ENCODE measurements around the gene SRBD1.

The SRBD1 gene, protein sequence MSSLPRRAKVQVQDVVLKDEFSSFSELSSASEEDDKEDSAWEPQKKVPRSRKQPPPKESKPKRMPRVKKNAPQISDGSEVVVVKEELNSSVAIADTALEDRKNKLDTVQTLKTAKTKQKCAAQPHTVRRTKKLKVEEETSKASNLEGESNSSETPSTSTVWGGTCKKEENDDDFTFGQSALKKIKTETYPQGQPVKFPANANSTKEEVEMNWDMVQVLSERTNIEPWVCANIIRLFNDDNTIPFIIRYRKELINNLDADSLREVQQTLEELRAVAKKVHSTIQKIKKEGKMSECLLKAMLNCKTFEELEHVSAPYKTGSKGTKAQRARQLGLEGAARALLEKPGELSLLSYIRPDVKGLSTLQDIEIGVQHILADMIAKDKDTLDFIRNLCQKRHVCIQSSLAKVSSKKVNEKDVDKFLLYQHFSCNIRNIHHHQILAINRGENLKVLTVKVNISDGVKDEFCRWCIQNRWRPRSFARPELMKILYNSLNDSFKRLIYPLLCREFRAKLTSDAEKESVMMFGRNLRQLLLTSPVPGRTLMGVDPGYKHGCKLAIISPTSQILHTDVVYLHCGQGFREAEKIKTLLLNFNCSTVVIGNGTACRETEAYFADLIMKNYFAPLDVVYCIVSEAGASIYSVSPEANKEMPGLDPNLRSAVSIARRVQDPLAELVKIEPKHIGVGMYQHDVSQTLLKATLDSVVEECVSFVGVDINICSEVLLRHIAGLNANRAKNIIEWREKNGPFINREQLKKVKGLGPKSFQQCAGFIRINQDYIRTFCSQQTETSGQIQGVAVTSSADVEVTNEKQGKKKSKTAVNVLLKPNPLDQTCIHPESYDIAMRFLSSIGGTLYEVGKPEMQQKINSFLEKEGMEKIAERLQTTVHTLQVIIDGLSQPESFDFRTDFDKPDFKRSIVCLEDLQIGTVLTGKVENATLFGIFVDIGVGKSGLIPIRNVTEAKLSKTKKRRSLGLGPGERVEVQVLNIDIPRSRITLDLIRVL

DNA sequence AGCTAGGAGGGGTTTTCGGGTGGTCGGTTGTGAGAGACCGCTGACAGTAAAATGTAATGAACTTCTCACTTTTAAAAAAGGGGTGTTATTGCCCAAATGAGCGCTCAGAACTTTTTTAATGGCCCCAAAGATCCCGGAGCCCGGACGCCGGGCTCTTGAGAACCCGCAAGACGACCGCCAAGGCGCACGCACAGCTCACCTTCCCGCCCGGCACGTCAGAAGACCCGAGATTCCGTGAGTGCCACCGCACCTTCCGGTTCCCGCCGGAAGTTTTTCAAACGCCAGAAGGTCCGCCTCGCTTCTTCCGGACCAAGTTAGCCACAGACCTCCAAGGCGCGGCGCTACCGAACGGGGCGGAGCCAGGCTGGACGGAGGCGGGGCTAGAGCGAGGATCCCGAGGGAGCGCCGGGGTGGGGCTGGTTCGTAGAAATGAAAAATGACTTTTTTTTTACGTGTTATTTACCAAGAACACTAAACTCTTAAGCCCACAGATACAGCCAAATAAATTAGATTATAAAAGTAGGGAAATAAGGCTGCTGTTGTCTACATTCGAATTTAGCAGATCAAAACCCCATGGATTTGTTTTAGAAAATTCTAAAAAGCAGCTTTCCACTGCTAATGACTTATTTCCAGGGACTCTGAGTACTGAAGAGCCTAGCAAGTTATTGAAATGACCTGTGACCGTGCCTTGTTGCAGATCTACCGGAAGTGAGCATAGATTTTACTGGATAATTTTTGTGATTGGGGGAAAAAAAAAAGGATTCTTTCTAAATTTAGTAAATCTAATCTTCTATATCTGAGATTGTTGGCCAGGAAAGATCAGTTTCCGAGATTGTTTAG lies at the start of gene SRBD1:
Gene SRBD1, minus strand, starts transcription at position 248 of the 840 bp plus-strand sequence. CDS start 5,826 bp downstream, outside the sequence.
- FAIRE-seq = peak; percentile 97

DNA sequence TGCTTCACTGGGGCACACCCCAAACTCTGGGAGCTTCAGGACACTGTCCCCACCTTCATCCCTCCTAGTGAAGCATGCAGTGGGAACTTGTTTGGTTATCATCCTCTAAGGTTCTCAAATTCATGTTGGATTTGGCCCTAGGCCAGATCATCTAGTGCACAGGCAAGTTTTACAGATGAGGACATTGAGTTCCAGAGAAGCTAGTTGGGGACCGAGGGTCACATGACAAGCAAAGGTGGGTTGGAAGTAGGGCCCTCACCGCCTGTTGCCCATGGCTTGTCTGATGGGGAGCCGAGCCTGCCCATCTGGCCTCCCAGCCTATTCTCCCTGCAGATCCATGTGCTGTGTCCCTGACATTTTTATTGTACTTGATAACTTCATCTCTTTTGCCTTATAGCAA lies 43.2 kb upstream of the SRBD1 start:
- FAIRE-seq = no peak

DNA sequence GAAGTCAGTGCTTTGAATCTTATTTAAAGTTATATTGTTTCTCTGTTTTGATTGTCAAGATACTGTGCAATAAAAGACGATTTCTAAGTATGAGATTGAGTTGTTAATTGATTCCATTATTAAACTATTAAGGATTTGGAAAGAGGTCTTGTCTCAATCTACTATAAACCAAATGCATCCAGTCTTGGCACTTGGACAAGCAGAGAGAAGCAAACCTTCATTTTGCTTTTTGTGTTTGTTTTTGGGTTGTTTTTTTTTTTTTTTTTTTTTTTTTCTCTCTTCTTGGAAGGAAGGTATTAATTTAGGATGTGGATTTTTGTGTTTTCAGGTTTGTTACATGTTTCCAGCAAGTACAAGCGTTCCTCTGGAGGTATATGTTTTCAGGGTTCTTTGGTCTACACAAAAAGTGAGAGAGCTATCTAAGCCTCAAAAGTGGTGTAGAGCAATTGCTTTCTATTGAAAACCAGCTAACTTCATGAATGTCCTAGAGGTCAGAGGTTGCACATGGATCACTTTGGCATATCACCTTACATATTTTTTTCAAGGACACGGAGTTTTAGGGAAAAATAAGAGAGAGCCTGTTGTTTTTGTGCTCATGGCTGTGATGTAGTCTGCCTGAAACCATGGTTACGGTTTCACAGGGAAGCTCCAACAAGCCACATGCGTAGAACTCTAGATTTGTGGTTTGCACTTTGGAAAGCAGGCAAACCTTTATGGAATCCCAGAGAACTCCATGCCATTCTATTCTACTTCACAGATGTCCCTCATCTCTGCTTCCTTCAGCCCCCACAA lies 42.3 kb upstream of the SRBD1 start:
- FAIRE-seq = no peak

DNA sequence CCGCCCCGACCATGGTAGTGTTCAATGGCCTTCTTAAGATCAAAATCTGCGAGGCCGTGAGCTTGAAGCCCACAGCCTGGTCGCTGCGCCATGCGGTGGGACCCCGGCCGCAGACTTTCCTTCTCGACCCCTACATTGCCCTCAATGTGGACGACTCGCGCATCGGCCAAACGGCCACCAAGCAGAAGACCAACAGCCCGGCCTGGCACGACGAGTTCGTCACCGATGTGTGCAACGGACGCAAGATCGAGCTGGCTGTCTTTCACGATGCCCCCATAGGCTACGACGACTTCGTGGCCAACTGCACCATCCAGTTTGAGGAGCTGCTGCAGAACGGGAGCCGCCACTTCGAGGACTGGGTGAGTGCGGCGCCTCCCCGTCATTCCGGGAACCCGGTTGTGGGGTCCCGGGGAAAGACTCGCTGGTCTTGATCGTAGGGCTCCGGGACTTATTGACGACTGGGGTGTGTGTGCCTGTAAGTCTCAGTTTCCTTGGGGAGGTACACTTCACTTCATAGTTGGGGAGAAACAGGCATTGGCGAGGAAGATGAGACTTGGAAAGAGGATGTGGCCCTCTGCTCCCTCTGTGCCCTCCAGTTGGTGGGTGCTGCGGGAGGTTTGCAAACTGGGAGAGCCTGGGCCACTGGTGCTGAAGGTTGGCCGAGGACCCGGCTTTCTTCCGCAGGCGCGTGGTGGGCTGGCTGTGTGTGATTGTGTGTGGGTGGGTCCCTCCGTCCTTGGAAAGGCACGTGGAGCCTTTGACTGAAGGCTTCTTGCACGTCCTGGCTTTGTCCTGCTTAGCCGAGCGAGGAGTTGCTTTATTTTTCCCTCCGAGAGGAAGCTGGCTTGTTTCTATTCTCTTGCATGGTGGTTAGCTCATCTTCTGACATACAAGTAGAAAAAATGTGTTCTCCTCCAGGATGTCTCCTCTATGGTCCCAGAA lies 41.3 kb upstream of the SRBD1 start:
- no peak for FAIRE-seq

DNA sequence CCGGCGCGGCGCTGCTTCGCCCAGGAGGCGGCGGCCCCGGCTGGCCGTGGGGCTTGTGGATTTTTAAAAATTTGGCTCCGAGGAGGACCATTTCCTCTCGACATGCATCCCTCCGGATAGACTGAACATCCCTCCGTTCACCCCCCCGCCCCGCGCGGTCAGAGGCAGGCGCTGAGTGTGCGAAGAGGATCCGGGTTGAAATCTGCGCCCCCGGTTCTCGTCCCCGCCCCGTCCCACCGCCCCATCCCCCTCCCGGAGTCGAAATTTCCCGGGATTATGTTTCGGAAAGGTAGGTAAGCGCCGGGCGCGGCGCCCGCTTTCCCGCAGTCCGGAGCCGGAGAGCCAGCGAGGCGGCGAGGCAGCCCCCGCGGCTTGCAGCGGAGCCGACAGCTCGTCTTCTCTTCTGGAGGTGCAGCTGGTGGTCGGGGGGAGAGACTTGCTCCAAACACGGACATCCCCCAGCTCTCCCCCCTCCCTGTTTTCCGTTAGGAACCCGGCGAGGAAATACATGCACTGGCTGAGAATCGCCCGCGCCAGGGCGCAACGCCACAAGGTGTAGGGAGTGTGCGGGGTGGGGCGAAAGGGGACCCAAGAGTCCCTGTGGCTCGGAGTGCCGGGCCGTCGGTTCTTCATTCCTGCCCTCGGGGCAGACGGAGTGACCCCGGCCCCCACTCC lies 40.5 kb upstream of the SRBD1 start, which contains the start of gene PRKCE:
Gene PRKCE, plus strand, starts transcription at position 261 of the 675 bp plus-strand sequence.
- FAIRE-seq = no peak

DNA sequence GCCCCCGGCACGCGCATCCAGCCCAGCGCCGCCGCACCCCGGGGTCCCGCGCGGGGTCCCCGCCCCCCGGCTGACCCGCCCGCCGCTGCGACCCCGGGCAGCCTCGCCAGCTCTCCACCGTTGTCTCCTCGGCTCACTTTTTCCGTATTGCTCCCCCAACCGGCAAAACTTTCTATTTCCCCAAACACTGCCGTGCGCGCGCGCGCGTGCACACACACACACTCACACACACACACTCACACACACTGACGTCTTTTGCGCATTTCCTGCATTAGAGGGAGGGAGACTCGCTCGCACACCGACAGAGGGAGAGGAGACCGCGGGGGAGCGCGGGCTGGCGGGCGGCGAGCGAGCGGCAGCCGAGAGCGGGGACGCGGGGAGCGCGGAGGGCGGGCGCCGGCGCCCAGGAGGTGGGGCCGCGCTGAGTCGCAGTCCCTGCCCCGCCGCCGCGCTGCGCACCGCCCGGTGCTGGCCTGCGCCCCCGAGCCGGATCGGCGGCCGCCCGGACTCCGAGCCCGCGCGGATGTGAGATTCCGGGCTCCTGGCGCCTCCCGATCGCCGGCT lies 39.9 kb upstream of the SRBD1 start:
- FAIRE-seq = no peak

DNA sequence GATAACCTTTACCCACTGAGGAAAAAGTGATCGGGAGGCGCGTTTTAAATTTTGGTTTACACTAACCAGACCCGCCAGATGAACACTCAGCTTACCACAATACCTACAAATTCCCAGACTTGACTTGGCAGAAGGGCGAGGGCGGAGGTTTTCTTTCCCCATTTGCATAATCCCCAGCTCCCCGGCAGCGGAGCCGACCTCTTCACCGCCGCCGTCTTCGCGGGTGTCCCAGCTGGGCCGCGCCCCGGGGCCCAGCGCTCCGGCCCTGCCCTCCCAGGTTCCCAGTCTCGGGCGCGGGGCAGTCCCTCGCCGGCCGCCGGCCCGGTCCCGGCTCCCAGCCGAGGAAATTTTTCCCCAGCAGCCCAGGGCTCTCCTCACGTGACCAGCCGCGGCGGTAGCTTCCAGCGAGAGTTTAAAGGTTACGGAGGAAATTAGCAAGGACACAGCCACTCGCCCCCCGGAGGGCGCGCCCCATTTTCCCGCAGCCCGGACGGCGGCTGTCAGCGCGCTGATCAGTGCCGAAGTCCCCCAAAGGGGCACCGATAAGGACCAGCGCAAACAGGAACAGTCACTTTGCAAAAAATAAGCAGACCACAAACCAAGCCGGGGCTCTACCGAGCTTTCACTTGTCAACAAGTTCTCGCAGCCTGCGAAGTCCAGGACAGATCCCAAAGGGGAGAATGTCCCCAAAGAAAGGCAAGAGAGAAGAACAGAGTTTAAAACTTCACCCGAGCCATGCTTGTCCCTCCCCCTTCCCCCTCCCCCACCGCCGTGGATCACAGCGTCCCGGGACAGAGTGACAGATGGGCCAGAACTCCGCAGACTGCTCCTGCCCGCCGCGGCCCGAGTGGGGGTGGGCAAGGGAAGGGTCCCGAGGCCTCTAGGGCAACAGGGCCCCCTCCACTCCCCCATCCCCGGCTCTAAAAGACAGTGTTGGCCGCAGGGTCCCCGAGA lies 39.1 kb upstream of the SRBD1 start:
- no peak for FAIRE-seq

DNA sequence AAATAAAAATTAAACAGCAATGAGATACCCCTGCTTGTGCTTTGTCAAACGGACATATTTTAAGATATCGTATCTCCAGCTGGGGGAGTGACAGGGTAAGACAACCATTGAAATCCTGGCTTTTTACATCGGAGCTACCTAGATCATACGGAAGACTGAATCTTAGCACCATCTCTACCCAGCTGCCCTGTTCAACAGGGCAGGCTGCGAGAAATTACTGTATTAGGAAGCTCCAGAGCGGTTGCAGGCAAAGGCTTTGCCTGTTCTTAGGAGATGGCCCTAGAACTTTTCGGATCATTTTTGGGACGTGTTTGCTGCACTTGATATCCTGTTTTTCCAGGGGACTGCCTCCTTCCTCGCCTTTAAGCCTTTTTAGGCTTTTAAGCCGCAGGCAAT lies 38.4 kb upstream of the SRBD1 start:
- no peak for FAIRE-seq

DNA sequence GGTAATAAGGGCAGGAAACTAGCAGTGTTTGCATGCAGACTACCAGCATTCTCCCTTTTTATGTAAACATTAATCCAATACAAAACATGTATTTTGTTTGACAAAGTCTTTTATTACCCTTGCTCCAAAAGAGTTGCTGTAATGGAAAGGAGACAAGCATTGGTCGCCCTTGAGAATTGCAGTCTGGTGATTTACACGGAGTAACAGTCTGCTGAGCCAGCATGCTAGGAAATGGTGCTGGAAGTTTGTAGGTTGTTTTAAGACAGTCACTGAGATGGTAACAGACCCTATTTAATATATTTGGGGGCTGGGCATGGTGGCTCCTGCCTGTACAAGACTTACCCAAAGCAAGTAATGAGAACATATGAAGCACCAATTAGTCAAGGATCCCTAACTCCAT lies 37.6 kb upstream of the SRBD1 start:
- FAIRE-seq = no peak

DNA sequence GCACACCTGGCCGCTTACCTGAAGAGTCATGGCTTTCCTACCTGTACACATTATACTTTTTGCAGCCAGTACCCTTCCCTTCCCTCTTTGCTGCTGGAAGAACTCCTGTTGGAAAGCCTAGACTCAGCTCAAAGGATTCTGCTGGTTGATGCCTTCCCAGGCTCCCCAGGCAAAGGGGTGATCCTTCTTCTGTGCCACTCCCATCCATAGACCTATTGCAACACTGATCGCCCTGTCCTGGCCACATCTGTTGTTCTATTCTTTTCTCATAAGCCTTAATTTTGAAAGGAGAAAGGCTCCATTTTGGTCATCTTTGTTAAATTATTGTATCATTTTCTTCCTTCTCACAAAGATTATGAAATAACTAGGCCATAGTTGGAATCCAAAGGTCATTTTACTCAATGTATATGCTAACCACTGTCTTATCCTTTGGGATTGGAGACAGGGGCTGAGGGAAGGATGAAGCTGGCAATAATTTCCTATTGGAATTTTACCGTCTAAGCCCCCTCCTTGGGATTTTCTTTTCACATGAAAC lies 37.0 kb upstream of the SRBD1 start:
- FAIRE-seq = no peak

DNA sequence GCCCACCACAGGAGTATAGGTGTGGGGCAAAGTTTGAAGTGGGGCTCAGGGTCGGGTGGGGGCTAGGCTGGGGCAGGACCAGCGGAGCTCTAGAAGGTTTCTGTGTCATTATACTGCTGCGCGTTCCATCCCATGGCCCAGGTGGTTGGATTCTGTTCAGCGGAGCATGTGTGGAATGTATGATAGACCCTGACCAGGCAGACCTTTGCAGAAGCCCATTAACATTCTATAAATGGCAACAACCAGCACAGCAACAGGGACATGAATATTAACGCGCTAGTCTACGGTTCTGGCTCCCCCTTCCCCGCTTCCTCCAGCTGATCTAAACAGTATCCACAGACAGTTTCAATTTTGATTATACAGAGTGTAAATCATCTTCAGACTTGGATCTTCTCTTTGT lies 36.3 kb upstream of the SRBD1 start:
- FAIRE-seq = no peak

DNA sequence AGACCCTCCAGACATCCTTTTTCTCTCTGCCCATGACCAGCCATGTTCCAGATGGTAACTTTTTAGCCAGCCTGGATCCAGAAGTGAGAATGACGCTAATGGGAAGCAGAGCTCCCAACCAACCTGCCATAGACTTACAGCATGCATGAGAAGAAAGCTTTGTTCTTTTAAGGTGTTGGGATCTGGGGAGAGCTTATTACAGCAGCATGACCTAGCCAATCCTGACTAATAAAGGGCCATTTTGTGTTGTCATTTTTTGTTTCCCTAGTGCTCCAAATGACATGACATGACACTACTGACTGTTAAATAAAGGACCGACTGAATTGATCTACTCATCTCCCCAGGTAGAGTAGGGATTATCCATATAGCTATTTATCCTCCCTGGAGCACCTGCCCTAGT lies 35.2 kb upstream of the SRBD1 start:
- no peak for FAIRE-seq

DNA sequence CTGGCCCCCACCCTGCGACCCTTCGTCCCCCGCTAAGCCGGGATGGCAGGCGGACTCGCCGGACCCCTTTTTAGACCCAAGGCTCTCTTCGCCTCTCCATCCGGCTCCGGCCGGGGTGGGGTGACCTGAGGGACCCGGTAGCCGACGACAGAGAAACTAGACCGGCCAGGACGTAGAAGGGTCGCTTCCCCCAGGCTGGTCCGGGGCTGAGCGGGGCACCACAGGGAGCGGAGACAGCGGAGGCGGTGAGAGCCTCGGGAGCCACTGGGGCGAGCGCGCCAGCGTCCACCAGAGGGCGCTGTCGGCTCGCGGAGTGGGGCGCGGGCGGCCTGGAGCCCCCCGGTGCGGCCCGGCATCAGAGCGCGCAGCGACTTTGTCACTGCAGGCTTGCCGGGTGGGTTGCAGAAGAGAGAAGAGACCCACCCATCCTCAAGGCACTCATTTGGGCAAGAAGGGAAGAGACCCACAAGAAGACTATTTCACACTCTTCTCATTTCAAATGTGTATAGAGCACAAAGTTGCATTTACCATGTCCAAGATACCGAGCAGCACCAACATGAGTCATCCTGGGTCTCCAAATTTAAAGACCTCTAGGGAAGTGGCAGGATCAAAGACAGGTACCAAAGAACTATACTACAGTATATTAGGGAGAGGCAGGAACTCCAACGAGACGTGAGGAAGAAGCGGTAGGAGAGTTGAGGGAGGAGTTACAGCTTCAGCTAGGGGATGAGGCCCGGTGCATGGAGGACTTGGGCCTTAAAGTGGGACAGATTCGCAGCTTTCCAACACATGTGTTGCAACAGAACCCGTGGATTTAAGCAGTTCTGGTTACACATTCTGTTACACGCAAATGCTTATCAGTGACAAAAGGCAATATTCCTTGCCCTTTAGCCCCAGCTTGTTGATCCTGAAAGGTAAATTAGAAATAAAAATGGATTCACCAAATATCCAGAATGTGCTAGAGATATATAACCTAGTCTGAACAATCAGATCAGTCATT lies 32.8 kb upstream of the SRBD1 start:
- no peak for FAIRE-seq

DNA sequence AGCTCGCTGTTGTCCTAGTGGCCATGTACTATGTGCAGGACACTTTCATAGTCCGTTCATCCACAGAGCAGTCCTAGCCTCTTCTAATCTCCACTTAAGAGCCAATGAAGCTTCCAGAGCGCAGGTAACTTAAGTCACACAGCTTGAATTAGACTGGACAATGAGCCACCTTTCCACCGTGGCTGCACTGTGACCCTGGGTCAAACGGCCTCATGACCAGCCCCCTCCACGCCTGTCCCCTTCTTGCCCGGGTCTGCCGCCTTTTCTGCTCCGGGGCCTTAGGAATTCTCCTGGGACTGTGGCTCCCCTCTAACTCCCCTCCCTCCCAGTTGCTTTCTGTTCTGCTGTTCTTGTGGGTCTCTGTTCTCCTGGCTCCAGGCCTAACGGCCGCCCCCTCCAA lies 32.0 kb upstream of the SRBD1 start:
- FAIRE-seq = no peak

DNA sequence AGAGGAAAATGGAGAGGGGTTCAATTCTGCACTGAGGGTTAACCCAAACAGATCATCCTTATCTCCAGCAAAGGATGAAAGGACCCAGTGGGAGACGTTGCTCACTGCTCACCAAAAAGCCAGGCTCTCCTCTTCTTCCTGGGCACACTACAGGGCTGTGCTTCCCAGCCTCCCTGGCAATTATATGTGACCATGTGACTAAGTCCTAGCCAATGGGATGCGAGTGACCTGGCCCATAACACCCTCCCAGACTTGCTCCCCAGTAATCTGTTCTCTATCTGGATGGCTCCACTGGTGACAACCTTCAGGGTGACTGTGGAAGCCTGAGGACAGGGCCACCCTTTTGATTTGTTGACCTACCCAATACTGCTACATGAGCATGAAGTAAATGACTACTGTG lies 29.5 kb upstream of the SRBD1 start:
- FAIRE-seq = no peak

DNA sequence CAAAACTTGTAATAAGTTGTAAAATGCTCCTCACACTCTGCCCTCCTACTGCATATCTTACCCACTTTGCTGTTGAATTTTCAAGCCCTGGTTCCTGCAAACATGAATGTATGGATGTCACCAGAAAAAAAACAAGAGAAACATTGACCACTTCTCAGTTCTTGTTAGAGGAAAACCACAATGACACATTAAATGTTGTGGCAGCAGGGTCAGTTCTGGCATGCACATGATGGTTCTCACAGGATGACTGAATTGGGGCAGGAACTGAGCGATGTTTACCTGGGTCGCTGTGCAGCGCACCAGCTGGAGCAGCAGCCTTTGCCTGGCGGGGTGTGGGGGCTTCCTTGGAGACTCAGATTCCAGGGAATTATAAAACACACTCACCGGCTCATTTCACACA lies 26.4 kb upstream of the SRBD1 start:
- no peak for FAIRE-seq

DNA sequence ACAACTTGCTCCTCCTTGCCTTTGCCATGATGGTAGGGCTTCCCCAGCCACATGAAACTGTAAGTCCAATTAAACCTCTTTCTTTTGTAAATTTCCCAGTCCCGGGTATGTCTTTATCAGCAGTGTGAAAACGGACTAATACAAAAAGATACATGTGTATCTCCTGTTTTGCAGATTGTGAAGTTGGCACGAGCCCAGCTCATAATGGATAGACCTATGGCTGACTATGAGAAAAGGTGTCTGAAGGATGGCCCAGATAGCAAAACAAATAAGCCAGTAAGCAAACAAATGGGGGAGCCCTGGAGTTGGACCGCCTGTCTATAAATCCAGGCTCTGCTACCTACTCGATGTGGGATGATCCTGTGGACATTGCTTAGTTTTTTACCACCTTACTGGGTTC lies 24.9 kb upstream of the SRBD1 start:
- FAIRE-seq = no peak
